Spinal cord (tissue), 10 donors: ENCODE results near the gene TAB2. TPM values are rescaled to one million over a fixed set of nuclear protein-coding genes. Genes with fewer than 3 reads are reported as not detected.

Source experiments
- DNase-seq, 6 donors: peaks; one replicate each; pipeline versions ENCODE4 v3.0.0 to v3.0.0-alpha.2; 2013 to 2015; ENCODE audit warnings: low spot score in 6 of 6, low read depth in 4 of 6
- H3K27ac ChIP-seq: one replicate; pipeline ENCODE4 v1.5.1; 2013; ENCODE audit warnings: low read depth, low read length, control low read depth
- H3K27me3 ChIP-seq: one replicate; pipeline ENCODE4 v1.6.1; 2013; ENCODE audit warnings: low read length; ENCODE audit not compliant: control insufficient read depth, insufficient read depth
- H3K36me3 ChIP-seq: one replicate; pipeline ENCODE4 v1.6.1; 2013; ENCODE audit warnings: low read length; ENCODE audit not compliant: control insufficient read depth, insufficient read depth
- H3K4me1 ChIP-seq: one replicate; pipeline ENCODE4 v1.6.1; 2013; ENCODE audit warnings: low read length; ENCODE audit not compliant: control insufficient read depth, insufficient read depth
- H3K4me3 ChIP-seq: one replicate; pipeline ENCODE4 v1.5.1; 2013; ENCODE audit warnings: low read depth, low read length, control low read depth
- H3K9me3 ChIP-seq: one replicate; pipeline ENCODE4 v1.6.1; 2013; ENCODE audit warnings: low read length; ENCODE audit not compliant: control insufficient read depth, insufficient read depth
- WGBS: methylation state at CpG from one replicate; pipeline ENCODE4 v1.1.5; 2013; ENCODE audit warnings: missing lambda C conversion rate; ENCODE audit not compliant: insufficient coverage; 5-methylcytosine and 5-hydroxymethylcytosine counted together
- polyA plus RNA-seq, 2 donors: library from polyadenylated mRNA; unstranded; fragments of 120-200 nt; gene quantifications; one replicate each; pipeline ENCODE4 v1.2.1, GENCODE V29; 2013; ENCODE audit not compliant: insufficient read length in 2 of 2
- total RNA-seq, 2 donors: library from RNA; depleted of rRNA in 1 of 2; stranded (reverse); fragments of 120-200 nt in 1 of 2; fragments of >200 nt in 1 of 2; gene quantifications; one replicate each; pipeline versions ENCODE4 v1.2.3 to v1.2.4, GENCODE V29; 2013 to 2014
- donor health status: healthy.

The TAB2 gene
- total and polyA plus RNA-seq, 4 donors: 57.6 to 69.7 (median 61.5) TPM

DNA sequence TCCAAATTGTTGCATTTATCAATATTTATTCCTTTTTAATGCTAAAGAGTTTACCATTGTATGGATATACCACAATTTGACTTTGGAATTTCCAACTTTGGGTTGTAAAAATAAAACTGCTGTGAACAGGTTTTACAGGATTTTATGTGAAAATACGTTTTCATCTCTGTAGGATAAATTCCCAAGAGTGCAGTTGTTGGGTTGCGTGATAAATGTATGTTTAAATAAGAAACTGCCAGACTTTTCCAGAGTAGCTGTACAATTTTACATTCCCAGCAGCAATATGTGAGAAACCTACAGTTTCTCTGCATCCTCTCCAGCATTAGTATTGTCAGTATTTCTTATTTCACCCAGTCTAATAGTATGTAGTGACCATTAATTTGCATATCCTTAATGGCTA is 12.6 kb downstream of the TAB2 start:
- DNase-seq: no peak
- Histone ChIP-seq H3K36me3 (no peaks in the 10 kb centered on the region), H3K27me3 (no peaks in the 10 kb centered on the region), H3K27ac (no peak overlapping the region), H3K4me3 (no peak overlapping the region), H3K4me1 (no peaks in the 10 kb centered on the region), H3K9me3 (no peaks in the 10 kb centered on the region)
- WGBS: no CpG with 5 or more reads among the region's 2 CpGs

DNA sequence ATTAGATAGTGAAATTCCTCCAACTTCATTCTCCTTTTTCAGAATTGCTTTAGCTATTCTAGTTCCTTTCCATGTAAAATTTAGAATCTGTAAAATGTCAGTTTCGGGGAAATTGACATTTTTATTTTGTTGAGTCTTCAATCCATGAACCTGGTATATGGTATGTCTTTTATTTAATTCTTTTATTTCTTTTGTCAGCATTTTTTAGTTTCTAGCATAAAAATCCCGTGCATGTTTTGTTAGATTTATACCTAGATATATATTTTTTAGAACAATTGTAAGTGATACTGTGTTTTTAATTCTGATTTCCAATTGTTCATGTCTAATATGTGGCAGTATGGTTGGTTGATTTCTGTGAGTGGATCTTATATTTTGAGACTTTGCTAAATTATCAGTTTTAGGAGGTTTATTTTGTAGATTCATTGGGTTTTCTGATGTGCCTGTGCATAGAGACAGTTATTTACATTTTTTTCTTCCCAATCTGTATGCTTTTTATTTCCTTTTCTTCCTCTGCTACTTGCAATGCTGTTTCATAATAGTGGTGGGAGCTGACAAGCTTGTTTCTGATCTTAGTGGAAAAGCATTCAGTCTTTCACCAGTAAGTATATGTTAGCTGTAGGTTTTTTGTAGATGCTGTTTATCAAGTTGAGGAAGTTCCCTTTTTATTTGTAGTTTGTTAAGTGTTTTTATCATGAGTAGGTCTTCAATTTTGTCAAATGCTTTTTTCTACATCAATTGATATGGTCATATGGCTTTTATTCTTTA is 13.7 kb downstream of the TAB2 start:
- WGBS: no CpG with 5 or more reads among the region's 2 CpGs
- H3K4me1 ChIP-seq: no peaks in the 10 kb centered on the region
- no peaks in the 10 kb centered on the region for H3K36me3 ChIP-seq
- no peak overlapping the region for H3K27ac ChIP-seq
- no peaks in the 10 kb centered on the region for H3K9me3 ChIP-seq
- no peak overlapping the region for H3K4me3 ChIP-seq
- DNase-seq: no peak
- no peaks in the 10 kb centered on the region for H3K27me3 ChIP-seq

DNA sequence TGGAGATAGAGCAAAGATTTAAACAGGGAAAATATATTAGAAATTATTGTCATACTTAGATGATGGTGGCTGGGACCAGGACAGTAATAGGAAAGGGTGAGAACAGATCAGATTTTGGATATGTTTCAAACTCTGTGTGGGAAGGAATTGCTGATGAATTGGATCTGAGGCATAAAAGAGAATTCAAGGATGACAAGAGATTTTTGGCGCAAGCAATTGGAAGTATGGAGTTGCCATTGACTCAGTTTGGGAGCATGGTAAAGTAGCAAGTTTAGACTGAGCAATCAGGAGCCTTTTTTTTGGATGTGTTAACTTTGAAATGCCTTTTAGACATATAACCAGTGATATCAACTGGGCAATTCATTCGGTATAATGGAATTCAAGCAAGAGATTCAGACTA is 14.4 kb downstream of the TAB2 start:
- Histone ChIP-seq H3K4me3 (no peak overlapping the region), H3K4me1 (no peaks in the 10 kb centered on the region), H3K27me3 (no peaks in the 10 kb centered on the region), H3K27ac (no peak overlapping the region), H3K9me3 (no peaks in the 10 kb centered on the region), H3K36me3 (no peaks in the 10 kb centered on the region)
- no CpG with 5 or more reads among the region's 2 CpGs for WGBS
- DNase-seq: no peak

GRCh38 chr6:149332602-149333265 is 15.2 kb downstream of the TAB2 start:
- no peak overlapping the region for H3K27ac ChIP-seq
- no peak overlapping the region for H3K4me3 ChIP-seq
- H3K4me1 ChIP-seq: no peaks in the 10 kb centered on the region
- H3K36me3 ChIP-seq: no peaks in the 10 kb centered on the region
- no CpG with 5 or more reads among the region's 5 CpGs for WGBS
- no peak for DNase-seq
- H3K27me3 ChIP-seq: no peaks in the 10 kb centered on the region
- H3K9me3 ChIP-seq: no peaks in the 10 kb centered on the region

DNA sequence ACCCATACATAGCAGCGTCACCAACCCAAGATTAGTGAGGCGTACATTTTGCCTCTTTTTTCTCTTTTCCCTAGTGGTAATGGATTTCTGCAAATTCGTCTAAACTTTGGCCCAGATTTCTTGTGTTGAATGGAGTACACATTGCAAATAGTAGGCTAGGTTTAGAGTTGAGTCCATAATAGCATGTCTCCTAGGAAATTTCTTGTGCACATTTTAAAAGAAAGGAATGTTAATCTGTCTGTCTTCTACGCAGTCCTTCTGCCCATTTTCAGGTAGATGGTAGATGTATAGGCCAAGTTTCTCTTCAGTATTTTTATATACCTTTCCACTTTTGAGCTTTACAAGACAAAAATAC is 15.7 kb downstream of the TAB2 start:
- H3K27me3 ChIP-seq: no peaks in the 10 kb centered on the region
- no peaks in the 10 kb centered on the region for H3K36me3 ChIP-seq
- no peak overlapping the region for H3K27ac ChIP-seq
- no CpG with 5 or more reads among the region's 4 CpGs for WGBS
- no peaks in the 10 kb centered on the region for H3K9me3 ChIP-seq
- no peaks in the 10 kb centered on the region for H3K4me1 ChIP-seq
- DNase-seq: no peak
- H3K4me3 ChIP-seq: no peak overlapping the region

GRCh38 chr6:149334201-149334600 is 16.7 kb downstream of the TAB2 start:
- WGBS: 0% methylated on average over 1 of the region's 3 CpGs
- no peak overlapping the region for H3K27ac ChIP-seq
- no peak for DNase-seq
- no peak overlapping the region for H3K4me3 ChIP-seq
- no peaks in the 10 kb centered on the region for H3K36me3 ChIP-seq
- H3K4me1 ChIP-seq: no peaks in the 10 kb centered on the region
- no peaks in the 10 kb centered on the region for H3K27me3 ChIP-seq
- no peaks in the 10 kb centered on the region for H3K9me3 ChIP-seq

GRCh38 chr6:149334682-149335160 is 17.2 kb downstream of the TAB2 start:
- Histone ChIP-seq H3K27ac (no peak overlapping the region), H3K36me3 (no peaks in the 10 kb centered on the region), H3K4me3 (no peak overlapping the region), H3K9me3 (no peaks in the 10 kb centered on the region), H3K27me3 (no peaks in the 10 kb centered on the region), H3K4me1 (no peaks in the 10 kb centered on the region)
- no peak for DNase-seq
- no CpG with 5 or more reads among the region's 2 CpGs for WGBS

GRCh38 chr6:149335924-149336608 is 18.6 kb downstream of the TAB2 start:
- H3K36me3 ChIP-seq: no peaks in the 10 kb centered on the region
- no peak for DNase-seq
- no peaks in the 10 kb centered on the region for H3K4me1 ChIP-seq
- H3K9me3 ChIP-seq: no peaks in the 10 kb centered on the region
- no peak overlapping the region for H3K27ac ChIP-seq
- WGBS: 67% methylated on average over 2 of the region's 4 CpGs
- H3K4me3 ChIP-seq: no peak overlapping the region
- no peaks in the 10 kb centered on the region for H3K27me3 ChIP-seq

- no peaks in the 10 kb centered on the region for H3K4me1 ChIP-seq
- H3K27me3 ChIP-seq: no peaks in the 10 kb centered on the region
- H3K4me3 ChIP-seq: no peak overlapping the region
- H3K27ac ChIP-seq: no peak overlapping the region
- no peaks in the 10 kb centered on the region for H3K36me3 ChIP-seq
- no peak for DNase-seq
- H3K9me3 ChIP-seq: no peaks in the 10 kb centered on the region
These were observed 19.1 kb downstream of the TAB2 start for GRCh38 chr6:149336609-149336928.

DNA sequence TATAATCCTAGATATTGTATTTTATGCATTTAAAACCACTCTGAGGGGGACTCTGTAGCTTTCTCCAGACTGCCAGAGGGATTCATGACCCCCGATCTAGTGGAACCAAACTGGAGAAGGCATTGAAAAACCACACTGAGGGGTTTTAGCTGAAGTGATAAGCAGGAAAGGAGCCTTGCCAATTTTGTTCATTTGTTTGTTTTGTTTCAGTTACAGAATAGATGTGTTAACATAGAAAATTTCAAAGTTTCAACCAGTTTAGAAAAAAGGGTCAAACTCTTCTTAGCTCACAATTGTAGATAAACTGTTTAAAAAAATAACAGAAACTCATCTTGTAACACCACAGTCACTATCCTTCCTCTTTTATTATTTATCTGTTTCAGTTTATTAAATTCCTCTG is 19.8 kb downstream of the TAB2 start:
- Histone ChIP-seq H3K4me1 (no peaks in the 10 kb centered on the region), H3K36me3 (no peaks in the 10 kb centered on the region), H3K27ac (no peak overlapping the region), H3K4me3 (no peak overlapping the region), H3K27me3 (no peaks in the 10 kb centered on the region), H3K9me3 (no peaks in the 10 kb centered on the region)
- DNase-seq: no peak
- WGBS: no CpG with 5 or more reads among the region's 1 CpG
